Measurements from ENCODE around the gene MRPL2.
A peak's percentile ranks its signal among the peaks of the same experiment; 100 is the strongest.

The MRPL2 gene

DNA sequence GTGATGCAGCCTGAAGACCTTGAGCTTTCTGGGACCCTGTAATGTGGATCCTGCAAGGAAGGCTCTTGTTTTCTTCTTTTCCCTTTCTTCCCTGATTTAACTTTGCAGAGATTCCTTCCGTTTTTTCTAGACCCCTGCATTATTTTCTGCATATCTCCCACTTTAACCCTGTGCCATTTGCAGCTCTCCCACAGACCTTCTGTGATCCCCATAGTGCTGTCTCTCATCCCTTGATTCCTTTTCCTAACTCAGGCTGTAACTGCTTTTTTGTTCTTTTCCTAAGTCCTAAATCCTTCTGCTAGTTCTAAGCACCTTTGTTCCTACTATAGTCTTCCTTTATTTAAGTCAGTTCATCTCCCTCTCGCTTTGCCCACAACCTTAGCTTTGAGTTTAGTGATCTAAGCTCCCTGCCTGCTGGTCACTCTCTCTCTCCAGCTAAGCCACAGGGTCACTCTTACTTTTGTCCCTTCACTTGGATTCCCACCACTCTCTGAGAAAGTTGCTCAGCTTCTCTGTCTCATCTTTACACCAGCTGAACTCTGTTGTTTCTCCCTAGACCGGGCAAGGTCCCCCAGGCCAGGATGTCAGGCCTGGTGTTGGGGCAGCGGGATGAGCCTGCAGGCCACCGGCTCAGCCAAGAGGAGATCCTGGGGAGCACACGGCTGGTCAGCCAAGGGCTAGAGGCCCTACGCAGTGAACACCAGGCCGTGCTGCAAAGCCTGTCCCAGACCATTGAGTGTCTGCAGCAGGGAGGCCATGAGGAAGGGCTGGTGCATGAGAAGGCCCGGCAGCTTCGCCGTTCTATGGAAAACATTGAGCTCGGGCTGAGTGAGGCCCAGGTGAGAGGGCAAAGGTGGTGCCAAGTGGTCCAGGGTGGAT, 1.8 kb upstream of the MRPL2 start:
- TF ChIP-seq TAF1 (IDR thresholded peaks at IDR 0.05; ENCODE audit: borderline replicate concordance, low read depth, low read length) (no peak), POLR2A (IDR thresholded peaks at IDR 0.05; ENCODE audit: low read depth, low read length) (no peak), POLR2AphosphoS5 (IDR thresholded peaks at IDR 0.05; ENCODE audit: low read depth, low read length) (no peak)
- DNase-seq (ENCODE audit: insufficient read length), result no peak
- no peak for FAIRE-seq

DNA sequence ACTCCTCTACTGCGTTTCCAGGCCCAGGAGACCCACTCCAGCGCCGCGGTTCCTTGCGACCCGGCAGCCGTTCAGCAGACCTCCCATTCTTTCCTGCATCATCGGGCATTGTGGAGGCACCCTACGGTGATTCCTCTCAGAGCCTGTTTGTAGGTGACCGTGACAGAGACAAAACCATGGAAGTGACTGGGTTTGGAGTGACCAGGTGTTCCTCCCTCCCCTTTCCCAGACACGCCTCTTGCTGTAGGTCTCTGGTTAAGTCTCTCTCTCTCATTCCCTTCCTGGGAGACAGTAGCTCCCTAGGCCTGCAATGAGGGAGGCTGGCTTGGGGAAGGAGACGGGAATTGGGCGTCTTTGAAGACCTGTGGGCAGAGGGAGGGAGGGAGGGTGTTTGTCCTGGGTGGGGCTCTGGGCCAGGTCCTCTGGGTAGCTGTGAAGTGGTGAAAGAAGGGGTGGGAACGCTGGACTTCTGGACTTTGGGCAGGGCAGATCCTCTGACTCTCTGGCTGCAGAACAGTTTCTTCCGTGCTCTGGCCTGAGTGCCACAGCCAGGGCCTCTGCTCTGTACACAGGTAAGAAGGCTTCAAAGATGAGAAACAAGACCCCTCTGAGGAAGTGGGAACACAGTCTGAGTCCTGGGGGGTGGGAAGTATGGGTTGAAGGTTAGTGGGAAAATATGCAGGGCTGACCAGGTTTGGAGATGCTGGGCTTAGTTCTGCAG, 960 bp upstream of the MRPL2 start:
- TF ChIP-seq POLR2AphosphoS5 (IDR thresholded peaks at IDR 0.05; ENCODE audit: low read depth, low read length) (no peak), TAF1 (IDR thresholded peaks at IDR 0.05; ENCODE audit: borderline replicate concordance, low read depth, low read length) (no peak), POLR2A (IDR thresholded peaks at IDR 0.05; ENCODE audit: low read depth, low read length) (no peak)
- DNase-seq (ENCODE audit: insufficient read length) (no peak), FAIRE-seq (no peak)

DNA sequence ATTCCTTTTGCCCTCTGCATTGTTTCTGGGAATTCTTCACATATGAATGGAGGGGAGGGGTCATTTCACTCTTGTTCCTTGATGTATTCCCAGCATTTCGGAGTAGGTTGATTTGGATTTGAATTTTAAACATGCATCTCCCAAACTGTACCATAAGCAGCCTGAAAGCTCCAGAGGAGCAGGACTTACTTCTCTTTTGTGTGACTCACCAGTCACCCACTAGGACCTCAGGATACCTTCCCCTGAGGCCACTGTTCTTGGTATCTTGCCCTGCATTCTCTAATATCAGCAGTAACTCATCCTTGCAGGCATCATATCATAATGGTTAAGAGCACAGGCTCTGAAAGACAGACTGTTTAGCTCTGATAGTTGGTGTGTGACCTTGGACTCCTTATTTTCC, 703 bp downstream of the MRPL2 start:
- FAIRE-seq (no peak), DNase-seq (ENCODE audit: insufficient read length) (no peak)
- TF ChIP-seq TAF1 (IDR thresholded peaks at IDR 0.05; ENCODE audit: borderline replicate concordance, low read depth, low read length), result no peak
- TF ChIP-seq POLR2A (IDR thresholded peaks at IDR 0.05; ENCODE audit: low read depth, low read length), result no peak
- no peak; the same call in 1 of the 2 replicates for TF ChIP-seq POLR2AphosphoS5 (IDR thresholded peaks at IDR 0.05; ENCODE audit: low read depth, low read length)

DNA sequence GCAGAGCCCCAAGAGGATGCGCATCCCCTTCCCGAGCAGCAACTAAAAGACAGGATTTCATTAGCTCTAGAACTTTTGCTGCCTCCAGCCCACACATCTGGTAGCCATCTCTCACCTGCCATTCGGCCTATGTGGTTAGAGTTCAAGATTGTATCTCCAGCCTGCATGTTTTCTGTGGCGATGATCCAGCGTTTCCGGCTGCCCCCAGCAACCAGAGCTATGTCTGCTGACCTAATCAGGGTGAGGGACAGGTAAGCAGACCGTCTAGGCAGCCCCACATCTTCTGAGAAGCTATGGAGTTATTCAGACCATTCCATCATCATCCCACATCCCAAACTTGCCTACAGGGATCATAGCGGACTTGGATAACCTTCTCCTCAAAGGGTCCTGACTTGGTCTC, 3.3 kb downstream of the MRPL2 start:
- TF ChIP-seq POLR2A (IDR thresholded peaks at IDR 0.05; ENCODE audit: low read depth, low read length), result no peak
- no peak for TF ChIP-seq TAF1 (IDR thresholded peaks at IDR 0.05; ENCODE audit: borderline replicate concordance, low read depth, low read length)
- TF ChIP-seq POLR2AphosphoS5 (IDR thresholded peaks at IDR 0.05; ENCODE audit: low read depth, low read length), result no peak
- DNase-seq (ENCODE audit: insufficient read length), result no peak
- FAIRE-seq, result no peak

DNA sequence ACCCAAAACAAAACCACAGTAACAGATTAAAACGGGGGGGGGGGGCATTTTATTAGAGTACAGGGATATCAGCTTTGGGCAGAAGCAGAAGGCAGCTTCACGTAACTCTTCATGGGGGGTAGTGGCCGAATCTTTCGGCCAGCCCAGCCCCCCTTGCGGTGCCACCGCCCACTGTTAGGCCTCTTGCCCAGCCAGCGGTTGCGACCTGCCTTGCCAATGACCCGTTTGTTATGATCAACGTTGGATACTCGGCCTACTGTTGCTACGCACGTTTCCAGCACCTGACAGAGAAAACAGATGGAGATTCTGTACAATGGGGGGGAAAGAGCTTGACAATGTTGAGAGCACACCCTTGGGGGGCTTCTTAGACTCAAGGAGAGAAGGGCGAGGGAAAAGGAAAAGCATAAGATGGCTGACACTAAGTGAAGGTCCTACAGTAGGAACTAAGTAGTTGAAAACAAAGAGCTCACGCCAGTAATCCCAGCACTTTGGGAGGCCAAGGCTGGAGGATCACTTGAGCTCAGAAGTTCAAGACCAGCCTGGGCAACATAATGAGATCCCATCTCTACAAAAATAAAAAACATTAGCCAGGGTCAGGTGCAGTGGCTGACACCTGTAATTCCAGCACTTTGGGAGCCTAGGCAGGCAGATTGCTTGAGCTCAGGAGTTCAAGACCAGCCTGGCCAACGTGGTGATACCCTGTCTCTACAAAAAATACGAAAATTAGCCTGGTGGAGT, 4.9 kb downstream of the MRPL2 start:
- DNase-seq (ENCODE audit: insufficient read length) (no peak), FAIRE-seq (no peak)
- TF ChIP-seq POLR2AphosphoS5 (IDR thresholded peaks at IDR 0.05; ENCODE audit: low read depth, low read length), result no peak
- TF ChIP-seq POLR2A (IDR thresholded peaks at IDR 0.05; ENCODE audit: low read depth, low read length), result no peak
- no peak for TF ChIP-seq TAF1 (IDR thresholded peaks at IDR 0.05; ENCODE audit: borderline replicate concordance, low read depth, low read length)

DNA sequence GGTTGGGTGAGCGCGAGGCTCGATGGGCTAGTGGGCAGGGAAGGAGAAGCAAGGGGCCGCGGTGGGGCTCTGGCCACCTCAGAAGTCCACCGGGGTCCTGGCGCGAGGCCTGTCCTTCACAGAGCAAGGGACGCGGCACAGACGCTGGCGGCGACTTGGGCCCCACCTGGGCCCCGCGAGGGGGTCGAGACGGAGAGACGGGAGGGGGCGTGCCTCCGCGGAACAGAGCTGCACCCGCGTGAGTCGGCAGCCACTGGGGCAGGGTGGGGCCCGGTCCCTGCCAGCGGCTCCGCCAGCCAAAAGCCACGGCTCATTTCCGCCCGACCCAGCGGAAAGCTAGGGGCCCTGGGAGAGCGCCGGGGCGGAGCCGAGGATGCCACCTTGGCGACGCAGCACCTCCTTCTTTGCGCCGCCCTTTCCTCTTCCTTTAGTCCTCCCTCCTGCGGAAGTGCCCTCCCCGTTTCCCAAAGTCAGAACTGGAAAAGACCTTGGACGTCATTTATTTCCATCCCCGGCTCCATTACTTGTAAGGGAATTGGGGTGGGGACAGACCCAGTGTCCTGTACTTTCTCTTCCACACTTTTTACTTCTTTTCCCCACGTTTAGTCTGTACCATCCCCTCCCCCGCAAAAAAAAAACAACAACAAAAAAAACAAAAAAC, 5.6 kb downstream of the MRPL2 start, which contains the start of gene CUL7:
CUL7 (minus strand) TSS at position 307 of the 661 bp plus-strand sequence. CDS start 1,063 bp downstream, outside the sequence.
- DNase-seq (ENCODE audit: insufficient read length) (peak; percentile 99), FAIRE-seq (peak; percentile 88)
- TF ChIP-seq TAF1 (IDR thresholded peaks at IDR 0.05; ENCODE audit: borderline replicate concordance, low read depth, low read length) (peak; percentile 56; the same call in 1 of the 2 replicates), POLR2AphosphoS5 (IDR thresholded peaks at IDR 0.05; ENCODE audit: low read depth, low read length) (peak; percentile 87; the same call in 1 of the 2 replicates), POLR2A (IDR thresholded peaks at IDR 0.05; ENCODE audit: low read depth, low read length) (peak; percentile 92)

DNA sequence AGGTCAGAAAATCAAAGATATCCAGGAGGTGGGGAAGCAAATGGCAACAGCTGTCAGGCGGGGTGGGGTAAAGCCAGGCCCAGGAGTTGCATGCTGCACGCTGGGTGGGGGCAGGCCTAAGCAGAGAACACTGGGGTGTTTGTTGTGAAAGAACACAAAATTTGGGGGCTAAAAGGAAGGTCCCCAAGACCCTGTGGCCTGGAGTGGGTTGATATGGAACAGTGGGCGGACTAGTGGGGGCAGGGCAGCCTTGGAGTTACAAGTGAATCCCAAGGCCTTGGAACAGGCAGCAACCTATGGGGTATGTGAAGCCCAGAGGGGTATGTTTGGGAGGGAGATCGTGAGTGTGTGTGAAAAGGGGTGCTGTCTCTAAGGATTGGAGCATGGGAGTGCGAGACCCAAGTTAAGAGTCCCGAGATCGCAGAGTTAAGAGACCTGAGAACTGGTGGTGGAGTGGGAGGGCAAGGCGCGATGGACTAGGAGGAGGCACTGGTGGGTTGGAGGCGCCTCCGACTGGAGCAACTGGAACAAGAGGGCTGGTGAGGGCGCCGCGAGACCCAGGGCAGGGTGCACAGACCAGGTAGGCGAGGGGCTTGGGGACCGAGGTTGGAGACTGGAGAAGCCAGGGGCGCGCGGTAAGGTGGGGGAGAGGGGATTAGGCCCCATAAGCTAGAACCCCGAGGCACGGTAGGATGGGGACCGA, 6.2 kb downstream of the MRPL2 start:
- TF ChIP-seq POLR2AphosphoS5 (IDR thresholded peaks at IDR 0.05; ENCODE audit: low read depth, low read length) (no peak), TAF1 (IDR thresholded peaks at IDR 0.05; ENCODE audit: borderline replicate concordance, low read depth, low read length) (no peak), POLR2A (IDR thresholded peaks at IDR 0.05; ENCODE audit: low read depth, low read length) (no peak)
- FAIRE-seq (no peak), DNase-seq (ENCODE audit: insufficient read length) (no peak)

DNA sequence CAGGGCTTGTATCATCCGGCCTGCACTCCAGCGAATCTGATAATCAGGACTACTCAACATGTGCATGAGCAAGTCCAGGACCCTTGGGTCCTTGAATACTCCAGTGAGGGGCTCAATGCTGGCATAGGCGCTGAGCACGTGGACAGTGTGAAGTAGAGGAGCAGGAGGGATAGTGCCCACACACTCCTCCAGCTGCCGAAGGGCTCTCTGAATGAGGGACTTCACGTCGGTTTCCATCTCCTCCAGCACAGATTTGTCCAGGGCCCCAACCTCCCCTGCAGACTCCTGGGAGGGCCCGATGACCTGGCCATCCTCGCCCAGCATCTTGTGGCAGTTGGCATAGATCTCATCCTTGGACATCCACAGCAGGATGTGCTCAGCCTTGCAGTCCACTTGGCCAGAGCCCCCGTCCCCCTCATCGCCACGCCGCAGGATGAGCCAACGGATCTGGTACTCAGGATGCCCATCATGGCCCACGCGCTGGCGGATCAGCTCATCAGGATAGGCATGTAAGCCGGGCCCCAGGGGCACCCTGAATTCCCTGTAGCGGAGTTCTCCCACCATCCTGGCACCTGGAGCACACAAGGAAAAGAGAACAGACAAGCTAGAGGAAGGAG, 6.9 kb downstream of the MRPL2 start:
- no peak for TF ChIP-seq POLR2A (IDR thresholded peaks at IDR 0.05; ENCODE audit: low read depth, low read length)
- TF ChIP-seq TAF1 (IDR thresholded peaks at IDR 0.05; ENCODE audit: borderline replicate concordance, low read depth, low read length), result no peak
- no peak for TF ChIP-seq POLR2AphosphoS5 (IDR thresholded peaks at IDR 0.05; ENCODE audit: low read depth, low read length)
- DNase-seq (ENCODE audit: insufficient read length), result no peak
- no peak for FAIRE-seq

DNA sequence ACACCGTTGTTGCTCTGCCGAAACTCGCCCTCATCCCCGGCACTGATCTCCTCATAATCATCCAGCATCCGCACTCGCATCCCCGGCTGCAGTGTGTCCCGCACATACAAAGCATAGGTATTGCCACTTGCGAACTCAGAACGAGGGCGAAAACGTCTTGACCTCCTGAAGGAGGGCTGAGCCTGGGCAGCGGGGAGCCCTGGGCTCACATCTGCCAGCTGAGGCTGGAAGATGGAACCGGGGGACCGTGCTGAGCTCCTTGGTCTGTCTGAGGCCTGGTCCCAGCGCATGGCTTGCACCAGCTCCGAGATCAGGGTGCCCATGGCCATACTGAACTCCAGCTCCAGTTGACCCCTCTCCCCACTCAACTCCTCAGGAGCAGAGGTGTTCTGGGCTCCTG, 8.3 kb downstream of the MRPL2 start:
- DNase-seq (ENCODE audit: insufficient read length) (no peak), FAIRE-seq (no peak)
- TF ChIP-seq TAF1 (IDR thresholded peaks at IDR 0.05; ENCODE audit: borderline replicate concordance, low read depth, low read length), result no peak
- TF ChIP-seq POLR2A (IDR thresholded peaks at IDR 0.05; ENCODE audit: low read depth, low read length), result no peak
- no peak for TF ChIP-seq POLR2AphosphoS5 (IDR thresholded peaks at IDR 0.05; ENCODE audit: low read depth, low read length)

DNA sequence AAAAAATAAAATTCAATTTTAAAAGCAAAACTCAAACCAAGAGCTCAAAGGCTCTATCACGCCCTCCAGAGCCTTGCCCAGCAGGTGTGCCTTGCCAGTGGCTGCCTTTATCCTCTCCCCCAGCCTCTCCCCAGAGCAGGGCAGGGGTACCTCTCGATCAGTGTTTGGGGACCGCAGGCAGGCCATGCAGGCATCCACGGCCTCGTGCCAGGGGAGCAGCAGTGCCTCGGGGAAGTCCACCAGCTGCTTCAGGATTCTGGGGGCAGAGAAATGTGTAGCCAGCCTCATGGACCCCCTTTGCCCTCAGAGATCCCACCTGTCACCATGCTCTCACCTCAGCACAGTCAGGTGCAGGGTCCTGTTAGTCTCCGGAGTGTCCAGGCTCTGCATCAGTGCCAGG, 11.2 kb downstream of the MRPL2 start:
- FAIRE-seq (no peak), DNase-seq (ENCODE audit: insufficient read length) (no peak)
- TF ChIP-seq POLR2A (IDR thresholded peaks at IDR 0.05; ENCODE audit: low read depth, low read length), result no peak
- TF ChIP-seq POLR2AphosphoS5 (IDR thresholded peaks at IDR 0.05; ENCODE audit: low read depth, low read length), result no peak
- TF ChIP-seq TAF1 (IDR thresholded peaks at IDR 0.05; ENCODE audit: borderline replicate concordance, low read depth, low read length), result no peak

Data from GM12892 (cell line).